NB4 (cell line): Measurements from ENCODE around the gene CXXC5.

Source experiments
- CTCF ChIP-seq: IDR thresholded peaks from one replicate; pipeline ENCODE4 v1.5.1; 2012; ENCODE audit warnings: low read depth, low read length
- POLR2A ChIP-seq: IDR thresholded peaks from 2 replicates; pipeline ENCODE4 v1.6.1; 2011; ENCODE audit warnings: mild to moderate bottlenecking; ENCODE audit not compliant: insufficient read length; ENCODE audit errors: extremely low read depth

- no peak for TF ChIP-seq POLR2A
- TF ChIP-seq CTCF = no peak
Observed at GRCh38 chr5:139631520-139632165, 16.5 kb upstream of the CXXC5 start.
